Central memory CD4-positive, alpha-beta T cell (primary cell): Measurements from ENCODE around the gene FERMT1.
"Not testable (repeated sequence)": the region's sequence is repeated elsewhere in the genome, so short reads cannot be mapped to it uniquely, and the experiment has no call there.

Source experiments
- DNase-seq: peaks from one replicate; pipeline ENCODE4 v3.0.0; 2022

Gene FERMT1

DNA sequence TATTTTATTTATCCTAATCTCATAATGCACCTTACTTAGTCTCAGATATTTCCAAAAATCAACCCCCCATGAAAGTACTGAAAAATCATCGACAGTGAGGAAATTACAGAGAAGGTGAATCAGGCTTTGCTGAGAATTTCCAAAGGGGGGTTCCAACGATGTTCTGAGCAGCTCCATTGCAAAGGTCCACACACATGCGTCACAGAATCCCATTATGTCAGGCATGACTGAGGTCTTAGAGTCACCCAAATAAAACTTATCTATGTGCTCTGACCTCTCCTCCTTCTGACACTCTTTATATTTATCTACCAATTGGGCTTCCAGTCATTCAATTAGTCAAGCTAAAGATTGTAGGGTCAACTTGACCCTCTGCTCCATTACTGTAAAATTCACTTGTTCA is 56.2 kb downstream of the FERMT1 start:
- no peak for DNase-seq

DNA sequence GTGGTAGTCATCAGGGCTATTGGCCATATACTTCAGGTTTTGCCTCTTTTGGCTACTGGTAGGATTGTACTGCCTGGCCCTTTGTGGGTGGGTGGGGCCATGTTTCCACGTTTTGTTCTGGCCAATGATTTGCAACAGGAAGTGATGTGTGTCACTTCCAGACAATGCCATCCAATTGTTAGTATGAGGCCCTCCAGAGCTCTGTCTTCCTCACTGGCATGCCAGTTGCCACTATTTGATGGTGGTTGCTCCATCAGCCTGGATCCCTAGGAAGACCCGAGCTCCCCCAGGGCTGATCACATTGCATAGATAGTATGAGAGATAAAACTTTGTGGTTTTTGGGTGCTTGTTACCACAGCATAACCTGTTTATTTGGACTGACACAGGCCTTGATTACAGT is 61.3 kb downstream of the FERMT1 start:
- DNase-seq: no peak

DNA sequence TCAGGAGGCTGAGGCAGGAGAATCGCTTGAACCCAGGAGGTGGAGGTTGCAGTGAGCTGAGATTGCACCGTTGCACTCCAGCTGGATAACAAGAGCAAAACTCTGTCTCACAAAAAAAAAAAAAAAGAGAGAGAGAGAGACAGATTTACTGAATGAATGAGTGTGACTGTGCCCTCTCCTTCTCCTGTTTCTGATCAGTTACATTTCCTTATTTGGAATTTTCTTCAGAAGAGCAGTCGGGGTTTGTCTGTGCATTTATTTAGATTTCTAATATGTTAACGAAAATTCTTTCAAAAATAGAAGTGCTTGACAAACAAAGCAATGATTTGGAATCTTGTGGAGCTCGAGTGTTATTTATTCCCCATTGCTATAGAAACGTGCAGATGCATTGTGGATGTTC is 62.6 kb downstream of the FERMT1 start:
- DNase-seq: no peak

DNA sequence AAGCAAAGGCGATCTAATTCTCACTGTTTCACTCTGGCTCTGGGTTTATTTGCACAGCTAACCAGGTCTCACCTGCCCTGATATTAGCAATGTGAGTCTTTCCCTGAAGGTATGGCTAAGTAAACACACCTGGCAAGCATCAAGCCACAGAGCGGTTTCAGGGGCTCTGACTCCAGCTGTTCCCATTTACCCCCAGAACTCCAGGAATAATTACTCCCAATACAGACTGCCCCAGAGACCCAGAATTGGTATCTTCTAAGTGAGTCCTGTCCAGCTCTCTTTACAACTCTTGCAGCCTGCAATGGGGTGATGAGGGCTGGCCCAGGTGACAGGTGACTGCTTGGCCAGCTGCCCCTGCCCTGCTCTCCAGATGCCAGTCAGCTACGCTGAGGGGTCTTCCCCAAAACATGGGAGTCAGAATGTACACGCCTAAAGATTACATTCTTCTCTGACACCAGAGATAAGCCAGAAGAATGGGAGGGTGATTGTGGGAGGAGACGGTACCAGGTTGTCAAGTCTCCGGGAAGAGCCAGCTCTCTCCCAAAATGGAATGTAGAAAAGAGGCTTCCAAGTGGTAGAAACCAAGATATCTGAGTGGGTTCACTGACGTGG is 64.0 kb downstream of the FERMT1 start:
- DNase-seq: no peak

DNA sequence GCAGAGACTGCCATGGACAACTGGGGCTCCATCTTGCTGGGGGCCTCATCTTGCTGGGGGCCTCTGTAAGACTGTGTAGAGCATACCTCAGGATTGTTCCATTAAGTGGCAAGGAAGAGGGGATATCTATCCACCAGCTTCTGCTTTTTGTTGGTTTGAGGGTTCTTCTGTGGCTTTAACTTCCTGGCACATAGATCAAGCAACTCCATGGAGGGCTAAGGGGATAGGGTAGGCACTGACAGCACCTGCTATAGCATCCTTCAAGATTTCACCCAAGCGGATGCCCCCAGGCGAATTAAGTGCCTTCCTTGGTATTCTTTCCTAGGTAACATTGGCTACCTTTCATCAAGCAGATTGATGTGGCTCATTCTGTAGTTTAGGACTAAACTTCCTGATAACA is 65.1 kb downstream of the FERMT1 start:
- DNase-seq: no peak

DNA sequence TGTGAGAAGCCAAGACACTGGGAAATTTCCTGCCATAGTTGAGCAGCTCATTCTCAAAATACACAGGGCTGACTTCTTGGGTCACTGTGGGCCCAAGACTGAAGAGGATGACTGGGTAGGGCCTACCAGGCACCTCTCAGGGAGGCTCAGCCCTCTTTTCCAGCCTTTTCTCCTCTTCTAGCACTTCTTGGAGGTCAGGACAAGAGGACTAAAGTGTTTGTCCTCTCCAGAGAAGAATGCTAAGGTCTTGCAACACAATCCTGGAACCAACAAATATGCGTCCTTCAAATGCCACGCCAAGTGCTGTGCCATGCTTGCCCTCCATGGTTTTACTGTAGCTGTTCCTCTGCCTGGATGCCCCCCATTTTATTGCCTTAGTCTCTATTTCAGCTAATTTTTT is 65.7 kb downstream of the FERMT1 start:
- DNase-seq: no peak

DNA sequence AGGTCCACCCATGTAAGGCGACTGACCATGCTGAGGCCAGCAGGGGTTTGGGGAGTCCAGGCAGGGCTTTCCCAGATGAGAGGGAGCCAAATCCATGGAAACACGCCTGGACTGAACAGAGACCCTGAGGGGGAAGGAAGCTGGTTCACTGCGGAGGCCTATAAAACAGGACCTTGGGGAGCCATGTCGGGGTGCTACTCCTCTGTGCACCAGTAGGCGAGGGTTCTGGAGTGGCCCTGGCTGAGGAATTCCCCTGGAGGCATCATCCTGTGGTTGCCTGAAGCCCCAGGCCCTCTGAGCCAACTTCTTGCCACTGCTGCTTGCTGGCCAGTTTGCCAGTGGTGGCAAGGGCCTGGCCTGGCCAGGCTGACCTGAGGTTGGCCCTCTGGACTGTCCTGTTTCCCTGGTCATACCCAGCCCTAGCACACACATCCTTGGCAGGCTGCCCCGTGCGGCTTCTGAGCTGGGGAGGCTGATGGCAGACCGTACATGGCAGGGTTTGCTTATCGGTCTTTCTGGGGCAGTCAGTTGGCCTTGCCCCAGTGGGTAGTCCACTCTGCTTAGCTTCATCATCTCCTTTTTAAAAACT is 66.8 kb downstream of the FERMT1 start:
- DNase-seq: no peak

DNA sequence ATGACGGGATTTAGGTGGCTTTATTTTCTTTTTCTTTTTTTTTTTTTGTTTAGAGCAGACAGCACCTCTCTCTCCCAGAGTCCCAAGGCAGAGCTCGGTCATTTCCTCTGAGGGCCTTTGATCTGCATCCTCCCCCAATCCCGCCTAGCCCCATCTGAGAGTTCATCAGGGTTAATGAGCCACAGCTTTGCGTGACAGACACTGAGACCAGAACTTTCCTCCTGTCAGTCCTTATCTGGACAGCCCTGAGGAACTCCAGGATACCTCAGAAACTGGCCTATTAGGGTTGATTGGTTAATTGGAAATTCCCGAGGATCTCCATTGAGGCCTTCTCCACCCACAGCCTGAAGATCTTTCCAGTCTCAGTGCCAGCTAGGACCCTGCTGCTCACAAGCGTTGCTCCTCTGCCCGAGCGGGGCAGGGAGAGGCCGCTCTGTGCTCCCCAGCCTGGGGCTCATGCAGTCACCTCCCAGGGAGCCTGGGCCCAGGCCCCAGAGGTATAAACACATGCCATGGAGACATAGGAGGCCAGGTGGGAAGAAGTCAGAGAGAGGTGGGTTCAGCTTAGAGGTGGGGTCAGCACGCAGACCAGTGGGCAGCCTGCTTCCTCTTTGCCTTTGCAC is 67.6 kb downstream of the FERMT1 start:
- DNase-seq: no peak

DNA sequence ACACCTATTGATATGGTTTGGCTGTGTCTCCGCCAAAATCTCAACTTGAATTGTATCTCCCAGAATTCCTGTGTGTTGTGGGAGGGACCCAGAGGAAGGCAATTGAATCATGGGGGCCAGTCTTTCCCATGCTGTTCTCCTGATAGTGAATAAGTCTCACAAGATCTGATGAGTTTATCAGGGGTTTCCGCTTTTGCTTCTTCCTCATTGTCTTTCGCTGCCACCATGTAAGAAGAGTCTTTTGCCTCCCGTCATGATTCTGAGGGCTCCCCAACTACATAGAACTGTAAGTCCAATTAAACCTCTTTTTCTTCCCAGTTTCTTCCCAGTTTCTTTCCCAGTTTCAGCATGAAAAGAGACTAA is 68.2 kb downstream of the FERMT1 start:
- DNase-seq: not testable (repeated sequence)

DNA sequence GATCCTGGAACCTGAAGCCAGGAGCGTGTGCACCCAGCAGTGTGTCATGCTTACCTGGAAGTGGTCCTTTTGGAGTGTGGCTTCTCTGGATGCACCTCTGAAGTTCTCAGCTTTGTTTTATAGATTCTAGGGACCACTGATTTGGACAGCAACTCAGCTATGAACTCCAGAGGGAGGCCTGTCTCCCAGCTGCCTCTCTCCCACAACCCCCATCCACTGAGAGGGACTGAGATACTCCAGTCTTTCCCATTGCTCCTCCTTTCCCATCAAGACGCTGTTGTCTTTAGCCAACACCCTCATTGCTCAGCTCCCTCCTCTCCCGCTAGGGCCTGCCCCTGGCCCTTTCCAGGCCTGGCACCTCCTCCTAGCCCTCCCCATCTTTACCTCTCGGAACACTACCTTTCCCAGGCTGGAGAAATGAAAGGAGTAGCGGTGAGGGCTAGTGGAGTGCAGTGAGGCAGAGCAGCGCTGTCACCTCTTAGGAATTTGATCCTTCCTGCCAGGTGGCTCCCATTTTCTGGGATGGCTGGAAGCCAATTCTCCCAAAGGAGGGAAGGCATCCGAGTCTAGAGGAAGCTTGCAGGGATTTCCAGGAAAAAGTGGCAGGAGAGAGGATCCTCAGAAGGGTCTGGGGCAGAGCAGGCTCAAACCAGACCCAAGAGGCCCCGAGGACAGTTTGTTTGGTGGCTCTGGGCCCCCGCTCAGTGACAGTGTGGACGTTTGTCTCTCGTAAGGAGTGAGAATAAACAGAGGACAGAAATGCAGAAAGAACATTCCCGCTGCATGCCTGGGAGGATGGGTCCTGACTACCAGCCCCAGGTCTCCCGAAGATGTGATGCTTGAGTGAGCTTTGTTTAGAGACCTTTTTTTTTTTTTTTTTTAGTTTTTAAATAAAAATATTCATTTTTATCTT is 68.8 kb downstream of the FERMT1 start, which contains the start of gene LRRN4:
Gene LRRN4 (minus strand): TSS at position 285 of the 913 bp plus-strand sequence. CDS start 1,261 bp downstream, outside the sequence.
- DNase-seq: no peak

DNA sequence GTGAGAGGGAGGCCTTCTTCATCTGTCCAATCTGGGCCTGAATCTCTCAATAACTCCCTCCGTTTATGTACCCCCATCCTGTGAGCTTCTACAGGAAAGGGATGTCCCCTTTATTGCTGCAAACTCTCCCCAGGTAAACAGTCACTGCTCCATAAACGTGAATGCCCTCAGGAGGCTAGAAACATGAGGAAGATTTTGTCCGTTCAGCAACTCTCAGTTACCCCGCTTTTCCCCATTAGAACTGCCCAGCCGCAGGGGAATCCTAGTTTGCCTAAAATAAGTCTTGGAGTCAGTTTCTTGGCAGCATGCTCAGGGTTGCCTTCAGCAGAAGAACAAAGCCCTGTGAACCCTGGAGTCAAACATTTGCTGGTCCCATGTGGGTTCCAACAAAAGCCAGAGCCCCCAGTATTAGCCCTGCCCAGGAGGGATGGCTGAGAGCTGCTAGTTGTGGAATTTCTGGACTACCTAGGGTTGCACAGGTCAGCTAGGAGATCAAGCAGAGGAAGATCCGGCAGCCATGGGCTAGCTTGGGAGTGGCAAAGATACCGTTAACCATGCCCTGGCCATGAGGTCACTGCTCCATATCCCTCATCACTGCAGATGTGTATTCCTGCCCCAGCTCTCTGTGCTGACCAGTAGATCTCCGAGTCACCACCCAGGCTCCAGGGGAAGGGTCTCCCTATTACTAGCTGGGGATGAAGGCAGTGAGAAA is 69.6 kb downstream of the FERMT1 start:
- no peak for DNase-seq

DNA sequence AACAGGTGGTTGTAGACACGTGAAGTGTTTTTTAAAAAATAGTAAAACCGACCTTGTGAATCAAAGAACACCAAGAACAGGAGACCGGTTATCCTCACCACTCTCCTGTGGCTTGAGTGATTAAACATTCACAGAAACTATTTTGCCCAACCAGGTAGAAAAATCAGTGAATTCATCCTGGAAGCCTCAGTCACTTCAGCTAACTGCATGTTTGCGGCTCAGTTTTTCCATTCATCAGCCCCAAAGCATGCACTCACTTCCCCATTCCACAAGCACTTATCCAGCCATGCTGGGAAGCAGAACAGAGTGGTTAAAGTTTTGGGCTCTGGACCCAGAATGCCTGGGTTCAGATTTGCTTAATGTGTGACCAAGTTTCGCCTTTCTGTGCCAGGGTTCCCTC is 71.3 kb downstream of the FERMT1 start:
- no peak for DNase-seq

DNA sequence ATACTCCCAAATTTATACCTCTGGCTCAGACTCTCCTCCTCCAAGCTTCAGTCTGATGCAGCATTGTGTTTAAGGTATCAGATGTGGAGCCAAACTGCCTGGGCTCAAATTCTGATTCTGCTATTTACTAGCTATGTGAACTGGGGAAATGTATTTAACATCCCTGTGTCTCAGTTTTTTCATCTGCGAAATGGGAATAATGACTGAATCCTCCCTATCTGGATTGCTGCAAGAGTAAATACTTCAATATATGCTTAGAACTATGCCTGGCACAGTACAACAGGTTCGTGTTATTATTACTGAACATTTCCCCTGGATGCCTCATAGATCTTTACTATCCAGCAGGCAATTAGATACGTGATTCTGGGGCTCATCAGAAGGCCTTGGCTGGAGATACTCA is 74.4 kb downstream of the FERMT1 start:
- no peak for DNase-seq

DNA sequence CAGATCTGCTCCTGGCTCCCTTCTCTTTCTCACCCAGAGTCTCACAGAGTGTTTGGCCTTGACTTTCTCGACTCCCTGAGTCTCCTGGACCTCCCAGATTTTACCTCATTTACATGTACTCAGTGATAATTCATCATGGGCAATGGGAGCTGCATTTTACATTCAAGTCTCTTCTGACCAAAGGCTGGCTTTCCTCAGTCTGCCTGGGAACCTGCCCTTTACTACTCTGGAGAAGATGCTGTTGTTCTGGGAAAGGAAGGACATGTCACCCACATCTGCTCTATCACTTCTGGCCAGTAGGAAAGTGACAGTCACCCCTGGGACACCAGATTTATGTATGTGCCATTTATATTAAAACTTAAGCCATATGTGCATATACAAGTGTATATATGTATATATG is 76.4 kb downstream of the FERMT1 start:
- no peak for DNase-seq

DNA sequence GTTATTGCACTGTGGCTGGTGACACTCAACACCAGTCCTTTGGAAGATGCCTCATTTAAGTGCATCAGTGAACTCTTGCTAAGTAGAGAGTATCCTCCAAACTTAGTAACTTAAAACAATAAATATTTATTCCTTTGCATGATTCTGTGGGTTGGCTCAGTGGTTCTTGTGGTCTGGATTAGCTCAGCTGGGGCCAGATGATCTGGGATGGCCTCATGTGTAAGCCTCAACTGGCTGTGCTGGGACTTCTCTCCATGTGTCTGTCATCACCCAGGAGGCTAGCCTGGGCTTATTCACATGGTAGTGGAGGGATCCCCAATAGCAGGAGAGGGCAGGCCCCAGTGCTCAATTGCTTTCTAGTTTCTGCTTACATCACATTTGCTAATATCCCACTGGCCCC is 77.3 kb downstream of the FERMT1 start:
- DNase-seq: no peak

DNA sequence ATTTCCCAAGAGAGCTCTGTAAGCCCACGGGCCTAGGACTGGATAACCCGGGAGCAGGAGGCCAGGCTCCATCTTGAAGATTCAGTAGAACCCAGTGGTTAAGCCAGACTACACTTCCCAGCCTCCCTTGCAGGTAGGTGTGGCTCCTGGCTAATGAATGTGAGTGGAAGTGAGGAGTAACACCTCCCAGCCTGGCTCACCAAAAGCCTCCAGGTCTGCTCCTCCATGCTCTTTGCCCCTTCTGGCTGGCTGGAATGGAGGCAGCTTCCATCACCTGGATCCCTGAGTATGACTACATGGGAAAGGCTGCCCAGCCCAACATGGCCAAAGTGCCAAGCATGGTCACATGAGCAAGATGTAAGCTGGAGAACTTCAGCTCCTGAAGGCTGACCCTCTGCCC is 78.7 kb downstream of the FERMT1 start:
- DNase-seq: no peak

DNA sequence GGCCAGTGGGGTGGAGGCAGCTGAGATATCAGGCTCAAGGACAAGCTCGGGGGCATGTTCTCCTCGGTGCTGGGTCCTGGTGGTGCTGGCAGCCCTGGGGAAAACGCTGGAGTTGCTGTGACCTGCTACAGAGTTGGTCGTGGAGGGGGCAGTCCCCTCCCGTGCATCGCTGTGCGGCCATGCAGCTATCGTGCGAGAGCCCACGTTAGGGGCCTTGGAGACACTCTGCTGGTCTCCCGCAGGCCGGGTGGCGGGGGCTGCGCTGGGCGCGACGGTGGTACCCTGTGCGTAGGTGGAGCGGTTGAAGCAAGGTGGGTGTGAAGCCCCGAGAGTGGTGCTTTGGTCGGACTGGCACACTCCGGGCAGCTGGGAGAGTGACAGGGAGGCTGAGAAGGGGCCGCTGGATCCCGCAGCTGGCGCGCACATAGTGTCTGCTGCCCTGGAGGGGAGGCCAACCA is 81.0 kb downstream of the FERMT1 start:
- no peak for DNase-seq

DNA sequence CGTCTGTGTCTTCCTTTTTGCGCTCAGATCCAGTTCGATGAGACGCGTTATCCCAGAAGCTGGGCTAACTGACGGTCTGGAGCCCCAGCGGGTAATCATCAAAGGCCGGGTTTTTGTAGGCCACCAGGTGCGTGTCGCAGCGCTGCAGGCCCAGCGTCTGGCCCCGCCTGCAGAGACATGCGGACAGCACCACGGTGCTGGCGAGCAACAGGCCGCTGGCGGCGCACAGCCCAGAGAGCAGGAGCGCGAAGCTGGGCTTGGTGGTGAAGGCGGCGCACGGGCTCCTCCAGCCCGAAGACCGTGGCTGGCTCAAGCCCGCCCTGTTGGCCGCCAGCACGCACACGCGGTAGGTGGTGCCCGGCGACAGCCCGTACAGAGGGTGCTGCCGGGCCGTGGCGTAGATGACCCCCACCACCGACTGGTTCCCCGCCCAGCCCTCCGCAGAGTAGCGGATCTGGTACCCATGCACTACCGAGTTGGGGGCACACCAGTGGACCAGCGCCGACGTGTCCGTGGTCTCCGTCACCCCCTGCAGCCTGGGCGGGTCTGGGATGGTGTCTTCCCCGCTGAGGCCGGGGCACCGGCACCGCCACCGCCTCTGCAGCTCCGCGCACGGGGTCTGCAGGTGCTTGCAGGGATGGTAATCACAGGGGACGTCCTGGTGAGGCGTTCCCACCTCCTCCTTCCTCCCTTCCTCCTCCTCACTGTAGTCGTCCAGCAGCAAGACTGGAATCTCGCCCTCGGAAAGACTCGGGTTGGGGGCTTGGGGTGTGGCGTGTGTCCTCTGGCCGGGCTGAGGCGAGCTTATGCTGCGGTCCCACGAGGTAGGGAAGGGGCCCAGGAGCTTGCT is 81.6 kb downstream of the FERMT1 start:
- DNase-seq: no peak

DNA sequence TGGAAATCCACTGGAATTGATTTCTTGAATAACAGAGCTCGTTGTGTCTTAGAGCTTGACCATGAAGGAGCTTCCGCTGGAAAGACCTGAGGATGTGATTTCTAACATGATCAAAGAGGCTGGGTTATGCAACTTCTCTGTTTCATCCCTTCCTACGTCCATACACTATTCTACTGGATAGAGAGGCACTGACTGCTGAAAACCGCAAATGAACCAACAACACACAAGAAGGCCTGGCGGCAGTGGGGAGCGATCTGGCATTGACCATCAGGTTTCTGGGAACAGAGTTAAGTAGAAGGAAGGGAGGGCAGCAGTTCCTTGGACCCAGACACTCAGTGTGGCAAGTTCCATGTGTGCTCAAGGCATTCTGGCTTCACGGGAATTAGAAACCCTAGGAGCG is 82.3 kb downstream of the FERMT1 start:
- DNase-seq: no peak

DNA sequence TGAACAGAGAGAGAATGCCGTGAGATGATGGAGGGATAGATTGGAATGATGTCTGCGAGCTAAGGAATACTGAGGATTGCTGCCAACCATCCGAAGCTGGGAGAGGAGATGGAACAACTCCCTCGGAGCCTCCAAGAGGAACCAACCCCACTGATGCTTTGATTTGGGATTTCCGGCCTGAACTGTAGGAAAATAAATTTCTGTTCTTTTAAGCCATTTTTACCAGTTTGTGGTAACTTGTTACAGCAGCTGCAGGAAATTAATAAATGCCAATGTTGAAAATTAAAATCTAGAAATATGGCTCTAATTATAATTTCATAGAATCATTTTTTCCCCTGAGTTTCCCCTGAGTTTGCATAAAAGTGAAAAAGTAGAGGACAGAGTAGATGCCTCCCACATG is 83.1 kb downstream of the FERMT1 start:
- DNase-seq: no peak

DNA sequence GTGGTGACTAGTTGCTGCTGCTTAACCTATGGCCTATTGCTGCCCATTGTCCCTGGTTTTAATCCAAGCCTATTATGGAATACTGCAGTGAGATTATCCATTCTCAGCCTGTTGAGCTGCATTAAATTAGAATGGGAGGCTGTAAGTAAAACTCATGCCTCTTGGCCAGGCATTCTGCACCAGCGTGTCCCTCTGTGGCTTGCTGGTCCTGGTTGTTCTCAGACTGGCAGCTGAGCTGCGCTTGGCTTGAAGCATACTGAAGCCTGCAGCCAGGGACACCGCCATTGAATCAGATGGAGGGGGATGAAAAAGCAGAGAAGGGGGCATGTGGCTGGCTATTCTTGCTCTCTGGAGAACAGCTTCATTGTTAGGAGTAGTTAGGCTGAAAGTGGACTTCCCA is 84.6 kb downstream of the FERMT1 start:
- no peak for DNase-seq

DNA sequence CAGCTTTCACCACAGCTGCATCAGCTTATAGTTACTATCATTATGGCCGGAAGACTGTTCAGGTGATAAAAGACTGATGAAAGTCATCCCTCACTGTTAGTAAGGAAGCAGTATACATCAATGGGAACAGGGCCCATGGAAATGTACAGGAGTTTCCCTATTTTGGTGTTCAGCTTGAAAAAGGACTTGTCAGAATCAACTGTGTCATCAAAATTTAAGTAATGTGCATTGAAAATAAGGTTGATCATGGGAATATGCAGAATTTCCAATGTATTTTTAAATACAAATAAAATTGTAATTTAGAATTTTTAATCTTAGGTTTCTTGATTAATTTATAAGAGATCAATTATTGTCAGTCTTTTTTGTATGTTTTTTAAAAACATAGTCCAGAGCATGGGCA is 85.7 kb downstream of the FERMT1 start:
- DNase-seq: no peak
